H1 (cell line): ENCODE measurements around the gene ASB16. TPM values are rescaled to one million over a fixed set of nuclear protein-coding genes. Genes with fewer than 3 reads are reported as not detected.

ENCODE experiments used
- CBX8 ChIP-seq: fragments of 300-800, 300-1000 bp; sonication (generic); IDR thresholded peaks from 2 replicates; pipeline ENCODE4 v1.7.1; 2016; ENCODE audit warnings: low read depth, low read length, borderline replicate concordance
- CEBPB ChIP-seq: IDR thresholded peaks from 2 replicates; pipeline ENCODE4 v1.6.1; 2012; ENCODE audit warnings: low read depth, low read length
- CHD1 ChIP-seq: IDR thresholded peaks from 2 replicates; pipeline ENCODE4 v1.6.1; 2012; ENCODE audit warnings: low read depth, low read length, improper control_type of control experiment
- CHD2 ChIP-seq: IDR thresholded peaks from 2 replicates; pipeline ENCODE4 v1.6.1; 2012; ENCODE audit warnings: low read length, improper control_type of control experiment
- E2F6 ChIP-seq: IDR thresholded peaks from 2 replicates; pipeline ENCODE4 v1.6.1; 2012; ENCODE audit warnings: inconsistent platforms
- EGR1 ChIP-seq: IDR thresholded peaks from 2 replicates; pipeline ENCODE4 v1.6.1; 2011; ENCODE audit warnings: low read depth, low read length, borderline replicate concordance
- GABPA ChIP-seq: IDR thresholded peaks from 2 replicates; pipeline ENCODE4 v1.6.1; 2011; ENCODE audit warnings: mild to moderate bottlenecking, low read length, moderate library complexity, borderline replicate concordance; ENCODE audit not compliant: insufficient read depth
- HDAC6 ChIP-seq: IDR thresholded peaks from one replicate; pipeline ENCODE4 v1.7.1; 2012; ENCODE audit warnings: low read depth, mild to moderate bottlenecking, inconsistent platforms, low read length, moderate library complexity
- JUN ChIP-seq: IDR thresholded peaks from 2 replicates; pipeline ENCODE4 v1.6.1; 2011; ENCODE audit warnings: low read depth, mild to moderate bottlenecking, improper control_type of control experiment, low read length
- JUND ChIP-seq: IDR thresholded peaks from 2 replicates; pipeline ENCODE4 v1.6.1; 2011; ENCODE audit warnings: mild to moderate bottlenecking, improper control_type of control experiment, low read length
- KDM4A ChIP-seq: IDR thresholded peaks from one replicate; pipeline ENCODE4 v1.7.1; 2012; ENCODE audit warnings: low read depth, mild to moderate bottlenecking, moderate library complexity, low read length, inconsistent platforms; ENCODE audit not compliant: severe bottlenecking
- MAFK ChIP-seq: IDR thresholded peaks from 2 replicates; pipeline ENCODE4 v1.6.1; 2012; ENCODE audit warnings: low read depth, mild to moderate bottlenecking, improper control_type of control experiment, low read length
- NANOG ChIP-seq: IDR thresholded peaks from 2 replicates; pipeline ENCODE4 v1.6.1; 2011; ENCODE audit warnings: low read length, low read depth, mild to moderate bottlenecking, inconsistent platforms; ENCODE audit not compliant: insufficient read depth, poor library complexity, severe bottlenecking
- POLR2A ChIP-seq, 2 experiments: IDR thresholded peaks; 1 replicate in 1 of 2; 2 replicates in 1 of 2; pipeline ENCODE4 v1.6.1; 2011; ENCODE audit warnings: low read depth in 2 of 2, low read length in 2 of 2, mild to moderate bottlenecking in 2 of 2; ENCODE audit errors: control extremely low read depth in 1 of 2
- POLR2AphosphoS5 ChIP-seq: IDR thresholded peaks from 2 replicates; pipeline ENCODE4 v1.6.1; 2011; ENCODE audit warnings: low read depth, low read length
- POU5F1 ChIP-seq: IDR thresholded peaks from 2 replicates; pipeline ENCODE4 v1.6.1; 2011; ENCODE audit warnings: low read depth, mild to moderate bottlenecking, low read length, moderate library complexity
- RAD21 ChIP-seq, 2 experiments: IDR thresholded peaks in 1 of 2; conservative IDR thresholded peaks in 1 of 2; 2 replicates each; pipeline ENCODE4 v1.6.1; 2011; ENCODE audit warnings: low read depth in 2 of 2, low read length in 2 of 2, improper control_type of control experiment in 1 of 2, inconsistent platforms in 1 of 2, mild to moderate bottlenecking in 1 of 2, moderate library complexity in 1 of 2
- RFX5 ChIP-seq: IDR thresholded peaks from 2 replicates; pipeline ENCODE4 v1.6.1; 2011; ENCODE audit warnings: low read depth, low read length, improper control_type of control experiment, borderline replicate concordance
- SAP30 ChIP-seq: fragments of 300-600 bp; sonication (generic); IDR thresholded peaks from 2 replicates; pipeline ENCODE4 v1.7.1; 2012; ENCODE audit warnings: low read length, moderate library complexity, mild to moderate bottlenecking, inconsistent platforms; ENCODE audit not compliant: insufficient read depth, insufficient replicate concordance
- SIX5 ChIP-seq: IDR thresholded peaks from 2 replicates; pipeline ENCODE4 v1.6.1; 2011; ENCODE audit warnings: mild to moderate bottlenecking, low read depth, low read length
- TEAD4 ChIP-seq: IDR thresholded peaks from 2 replicates; pipeline ENCODE4 v1.6.1; 2012; ENCODE audit warnings: low read depth, low read length, inconsistent platforms, mixed read lengths
- USF2 ChIP-seq: IDR thresholded peaks from 2 replicates; pipeline ENCODE4 v1.6.1; 2011; ENCODE audit warnings: low read length, improper control_type of control experiment
- polyA plus RNA-seq, 7 experiments: library from polyadenylated mRNA; depleted of rRNA in 3 of 7; stranded (reverse) in 5 of 7; unstranded in 2 of 7; fragments of >200 nt in 5 of 7; fragments of 200-250 nt in 2 of 7; gene quantifications; 1 replicate in 5 of 7; 2 replicates in 1 of 7; 4 replicates in 1 of 7; pipeline versions ENCODE4 v1.2.1 to v1.2.3, GENCODE V29; 2011 to 2013; ENCODE audit warnings: missing spikeins in 2 of 7, mixed read lengths in 2 of 7
- total RNA-seq: library from RNA; stranded (reverse); fragmentation: NEBNext Ultra II Directional; extraction: Animal tissue kit (Norgen Biotek cat#: 25700); gene quantifications from 2 replicates; pipeline ENCODE4 v1.2.1, GENCODE V29; 2021

ASB16 gene
- total and polyA plus RNA-seq, 2 of the 8 experiments (the other 6 are each of a cell fraction or from before 2014, with no cell fraction given), result 0.05 TPM; not detected in 1

- TF ChIP-seq SAP30 (peak; percentile 66), MAFK (no peak), GABPA (no peak), HDAC6 (no peak), POLR2AphosphoS5 (no peak), EGR1 (no peak), CBX8 (no peak), NANOG (no peak), SIX5 (no peak), JUND (no peak), TEAD4 (no peak), JUN (no peak), POLR2A (IDR thresholded peaks at IDR 0.05; ENCODE audit: control extremely low read depth in 1 of 2, low read depth in 2 of 2, low read length in 2 of 2) (peak in 1 of 2 experiments; percentile 53; a peak in 1 of 3 replicates), USF2 (no peak), RFX5 (no peak), KDM4A (no peak), RAD21 (IDR thresholded peaks at IDR 0.05 in 1 of 2, conservative IDR thresholded peaks at IDR 0.05 in 1 of 2; ENCODE audit: low read depth in 2 of 2, low read length in 2 of 2) (peak in 1 of 2 experiments; percentile 25; a peak in 1 of 4 replicates), CHD2 (no peak), CHD1 (no peak), E2F6 (no peak), CEBPB (no peak), POU5F1 (no peak)
These were observed 51.8 kb downstream of the ASB16 start (continued) for GRCh38 chr17:44222112-44222869.
